GM20431 (cell line): Measurements from ENCODE around the gene SRSF10.
"Not testable (repeated sequence)": the region's sequence is repeated elsewhere in the genome, so short reads cannot be mapped to it uniquely, and the experiment has no call there.

Experiments
- in situ Hi-C: fragments of 300-500 bp; cut with MseI, MboI; formaldehyde crosslinking; loops from one replicate; pipeline ENCODE4 v1.15.0; 2020; ENCODE audit warnings: low sequenced_read_pairs; ENCODE audit not compliant: unreplicated experiment

The SRSF10 gene

DNA sequence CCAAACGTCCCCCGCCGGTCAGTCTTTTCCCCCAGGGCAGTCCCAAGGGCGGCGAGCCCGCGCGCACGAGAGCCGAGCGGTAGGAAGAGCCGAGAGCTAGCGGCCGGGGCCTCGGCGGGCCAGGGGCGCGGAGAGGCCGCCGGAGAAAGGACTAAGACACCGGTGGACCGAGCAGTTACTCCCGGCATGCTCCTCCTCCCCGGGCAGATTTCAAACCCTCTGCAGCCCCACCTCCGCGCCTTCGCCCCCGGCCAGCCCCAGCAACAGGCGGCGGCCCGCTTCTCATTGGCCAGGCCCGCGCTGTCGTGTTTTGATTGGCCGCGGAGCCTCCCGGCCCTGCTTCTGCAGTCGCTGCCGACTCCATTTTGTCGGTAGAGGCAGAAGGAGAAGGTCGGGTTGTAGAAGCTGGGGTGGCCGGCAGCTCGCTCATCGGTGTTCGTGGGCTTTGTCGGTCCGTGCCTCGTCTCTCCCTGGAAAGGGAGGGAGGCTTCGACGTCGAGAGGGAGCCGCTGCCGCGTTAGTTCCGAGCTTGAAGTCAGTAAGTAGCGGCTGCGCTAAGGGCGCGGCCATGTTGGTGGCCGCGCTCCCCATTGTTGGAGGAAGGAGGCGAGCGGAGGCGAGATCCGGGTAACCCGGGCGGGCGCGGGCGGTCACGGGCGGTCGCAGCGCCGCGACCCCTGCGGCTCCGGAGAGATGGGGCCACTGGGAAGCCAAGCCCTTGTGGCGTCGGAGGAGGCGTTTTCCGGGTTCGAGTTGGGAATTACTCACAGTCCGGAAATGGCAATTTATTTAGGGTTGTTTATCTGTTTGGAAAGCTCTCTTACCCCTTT is 20.5 kb downstream of the SRSF10 start, which contains the start of gene PNRC2:
Gene PNRC2, plus strand, starts transcription at position 368 of the 830 bp plus-strand sequence. CDS start 1,630 bp downstream, outside the sequence.
- in situ Hi-C loops = no loop called here

- in situ Hi-C loops = no loop called here
These were observed 21.2 kb downstream of the SRSF10 start for GRCh38 chr1:23958810-23959460.

DNA sequence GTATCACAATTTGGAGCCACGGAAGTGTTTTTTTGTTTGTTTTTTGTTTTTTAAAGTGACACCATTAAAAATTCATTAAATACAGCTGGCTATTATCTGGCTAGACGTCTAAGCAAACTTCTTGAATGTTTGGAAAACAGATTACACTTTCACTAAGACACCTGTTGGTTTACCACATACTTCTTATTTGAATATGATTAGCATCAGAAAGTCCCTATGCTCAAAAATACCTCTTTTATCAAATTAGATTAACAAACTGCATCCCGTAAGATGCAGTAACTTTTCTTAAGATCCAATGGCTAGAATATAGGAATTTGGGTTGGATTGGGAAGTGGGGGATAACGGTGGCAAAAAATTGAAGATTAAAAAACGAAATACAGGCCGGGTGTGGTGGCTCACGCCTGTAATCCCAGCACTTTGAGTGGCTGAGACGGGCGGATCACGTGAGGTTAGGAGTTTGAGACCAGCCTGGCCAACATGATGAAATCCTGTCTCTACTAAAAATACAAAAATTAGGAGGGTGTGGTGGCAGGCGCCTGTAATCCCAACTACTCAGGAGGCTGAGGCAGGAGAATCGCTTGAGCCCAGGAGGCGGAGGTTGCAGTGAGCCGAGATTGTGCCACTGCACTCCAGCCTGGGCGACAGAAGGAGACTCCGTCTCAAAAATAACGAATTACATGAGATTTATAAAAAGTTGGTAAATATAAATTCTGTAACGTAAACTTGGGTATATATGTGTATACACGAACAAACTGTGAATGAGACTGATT is 21.9 kb downstream of the SRSF10 start:
- in situ Hi-C loops = not testable (repeated sequence)

DNA sequence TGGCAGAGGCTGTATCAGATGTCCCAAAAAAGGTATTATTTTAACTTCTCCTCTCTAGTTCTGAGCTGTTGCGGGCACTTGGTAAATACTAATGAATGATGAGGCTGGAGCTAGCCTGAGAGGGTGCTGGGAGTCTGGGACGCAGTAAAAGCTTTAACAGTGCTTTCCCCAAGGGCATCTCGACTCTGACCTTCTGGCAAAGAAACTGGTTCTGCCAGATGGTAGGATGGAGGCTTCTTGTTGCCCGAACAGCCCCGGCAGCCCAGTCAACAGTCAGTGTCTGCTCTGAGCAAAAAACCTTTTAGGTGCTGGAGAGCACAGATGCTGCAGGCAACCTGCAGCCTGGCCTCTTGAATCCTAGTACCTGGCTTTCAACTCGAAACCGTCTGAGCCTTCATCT is 23.0 kb downstream of the SRSF10 start:
- in situ Hi-C loops = no loop called here

GRCh38 chr1:23953020-23953419 is 27.1 kb downstream of the SRSF10 start:
- in situ Hi-C loops = no loop called here

GRCh38 chr1:23947366-23947765 is 32.8 kb downstream of the SRSF10 start:
- in situ Hi-C loops = no loop called here

GRCh38 chr1:23936481-23937176 is 43.5 kb downstream of the SRSF10 start:
- in situ Hi-C loops = no loop called here

- in situ Hi-C loops = no loop called here
These were observed 48.6 kb downstream of the SRSF10 start for GRCh38 chr1:23931491-23931880.

DNA sequence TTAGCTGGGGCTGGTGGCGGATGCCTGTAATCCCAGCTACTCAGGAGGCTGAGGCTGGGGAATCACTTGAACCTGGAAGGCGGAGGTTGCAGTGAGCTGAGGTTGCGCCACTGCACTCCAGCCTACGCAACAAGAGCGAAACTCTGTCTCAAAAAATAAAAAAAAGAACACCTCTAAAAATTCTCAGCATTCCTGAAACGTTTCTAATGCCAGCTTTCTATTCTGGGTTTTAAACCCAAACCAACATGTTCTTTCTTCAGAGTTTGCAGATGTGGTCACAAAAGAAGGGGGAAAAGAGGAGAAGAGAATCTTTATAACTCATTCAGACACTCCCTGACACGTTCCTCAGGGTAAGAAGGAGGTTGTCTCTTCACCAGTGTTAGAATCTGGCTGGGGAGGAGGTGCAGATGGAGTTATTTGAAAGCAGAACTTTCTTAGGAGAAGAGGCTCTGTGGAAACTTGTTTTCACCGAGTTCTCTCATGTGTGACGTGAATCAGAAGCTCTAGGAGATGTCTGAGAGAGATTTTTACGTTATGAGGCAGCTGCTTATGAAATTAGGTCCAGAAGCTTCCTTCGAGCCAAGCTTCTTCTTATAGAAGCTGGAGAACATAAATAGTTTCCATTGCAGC is 49.2 kb downstream of the SRSF10 start:
- in situ Hi-C loops = no loop called here

DNA sequence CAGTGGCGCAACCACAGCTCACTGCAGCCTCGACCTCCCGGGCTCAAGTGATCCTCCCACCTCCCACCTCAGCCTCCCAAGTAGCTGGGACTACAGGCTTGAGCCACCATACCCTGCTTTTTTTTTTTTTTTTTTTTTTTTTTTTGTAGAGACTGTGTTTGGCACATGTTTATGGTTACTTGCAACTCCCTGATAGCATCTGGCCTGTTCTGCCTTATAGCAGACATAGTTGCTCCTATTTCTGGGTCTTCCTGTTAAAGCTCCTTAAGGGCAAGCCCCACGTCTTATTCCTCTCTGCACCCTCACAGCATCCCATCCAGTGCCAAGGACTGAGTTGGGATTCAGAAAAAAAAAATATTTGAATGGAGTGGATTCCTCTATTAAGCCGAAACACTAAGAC is 49.9 kb downstream of the SRSF10 start:
- in situ Hi-C loops = no loop called here

DNA sequence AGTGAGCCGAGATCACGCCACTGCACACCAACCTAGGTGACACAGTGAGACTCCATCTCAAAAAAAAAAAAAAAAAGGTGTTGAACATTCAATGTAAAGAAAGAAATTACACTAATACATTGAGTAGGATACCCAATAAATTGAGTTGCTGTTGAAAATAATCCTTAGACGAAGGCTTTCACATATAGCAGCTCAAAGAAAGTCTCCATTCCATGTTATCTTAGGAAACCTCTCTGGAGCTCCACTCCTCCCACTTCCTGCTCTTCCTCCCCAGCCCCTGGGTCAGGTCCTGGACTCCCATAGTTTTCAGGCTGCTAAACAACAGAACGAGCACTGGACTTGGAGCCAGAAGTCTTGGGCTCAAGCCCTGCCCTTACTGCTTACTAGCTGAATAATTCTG is 51.3 kb downstream of the SRSF10 start:
- in situ Hi-C loops = no loop called here

DNA sequence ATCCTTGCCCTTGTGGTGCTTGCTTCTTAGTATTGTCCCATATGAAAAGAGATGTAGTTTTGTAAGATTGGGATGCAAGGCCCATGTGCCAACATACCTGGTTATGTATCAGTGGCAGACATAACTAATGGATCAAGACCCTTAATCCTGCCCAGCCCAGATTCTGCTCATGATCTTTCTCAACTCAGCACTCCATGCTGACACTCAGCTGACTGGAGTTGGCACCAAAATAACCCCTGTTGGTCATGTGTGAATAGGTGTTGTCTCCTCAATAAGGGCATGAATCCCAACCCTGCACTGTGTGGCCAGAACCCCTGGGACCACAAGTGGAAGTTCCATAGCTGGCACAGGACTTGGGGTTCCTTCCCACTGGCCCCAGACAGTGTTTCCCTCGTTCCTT is 53.0 kb downstream of the SRSF10 start:
- in situ Hi-C loops = no loop called here

DNA sequence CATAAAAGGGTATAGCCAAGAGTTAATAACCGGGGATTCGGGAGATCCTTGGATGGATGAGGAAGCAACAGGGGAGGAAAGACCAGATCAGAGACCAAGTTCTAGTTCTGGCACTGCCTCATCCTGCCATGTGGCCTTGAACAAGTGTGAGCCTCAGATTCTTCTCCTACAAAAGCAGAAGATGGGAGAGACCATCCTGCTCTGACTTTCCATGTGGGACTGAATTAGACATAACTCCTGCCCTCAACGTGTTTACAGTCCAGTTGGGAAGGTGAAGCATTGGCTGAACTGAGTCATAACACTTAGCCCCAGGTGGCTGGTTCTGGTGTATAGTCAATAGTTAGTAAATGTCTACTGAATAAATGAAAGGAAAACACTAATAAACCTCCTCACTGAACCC is 54.8 kb downstream of the SRSF10 start:
- in situ Hi-C loops = no loop called here

DNA sequence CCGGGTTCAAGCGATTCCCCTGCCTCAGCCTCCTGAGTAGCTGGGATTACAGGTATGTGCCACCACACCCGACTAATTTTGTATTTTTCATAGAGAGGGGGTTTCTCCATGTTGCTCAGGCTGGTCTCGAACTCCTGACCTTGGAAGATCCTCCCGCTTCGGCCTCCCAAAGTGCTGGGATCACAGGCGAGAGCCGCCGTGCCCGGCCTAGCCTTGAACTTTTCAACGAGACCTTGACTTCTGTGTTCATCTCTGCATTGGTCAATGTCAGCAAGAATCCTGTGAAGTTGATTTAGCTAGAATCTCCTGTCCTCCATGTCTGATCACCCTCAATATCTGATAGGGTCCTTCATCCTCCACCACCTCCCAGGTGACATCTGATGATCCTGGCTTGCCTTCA is 55.5 kb downstream of the SRSF10 start:
- in situ Hi-C loops = no loop called here

DNA sequence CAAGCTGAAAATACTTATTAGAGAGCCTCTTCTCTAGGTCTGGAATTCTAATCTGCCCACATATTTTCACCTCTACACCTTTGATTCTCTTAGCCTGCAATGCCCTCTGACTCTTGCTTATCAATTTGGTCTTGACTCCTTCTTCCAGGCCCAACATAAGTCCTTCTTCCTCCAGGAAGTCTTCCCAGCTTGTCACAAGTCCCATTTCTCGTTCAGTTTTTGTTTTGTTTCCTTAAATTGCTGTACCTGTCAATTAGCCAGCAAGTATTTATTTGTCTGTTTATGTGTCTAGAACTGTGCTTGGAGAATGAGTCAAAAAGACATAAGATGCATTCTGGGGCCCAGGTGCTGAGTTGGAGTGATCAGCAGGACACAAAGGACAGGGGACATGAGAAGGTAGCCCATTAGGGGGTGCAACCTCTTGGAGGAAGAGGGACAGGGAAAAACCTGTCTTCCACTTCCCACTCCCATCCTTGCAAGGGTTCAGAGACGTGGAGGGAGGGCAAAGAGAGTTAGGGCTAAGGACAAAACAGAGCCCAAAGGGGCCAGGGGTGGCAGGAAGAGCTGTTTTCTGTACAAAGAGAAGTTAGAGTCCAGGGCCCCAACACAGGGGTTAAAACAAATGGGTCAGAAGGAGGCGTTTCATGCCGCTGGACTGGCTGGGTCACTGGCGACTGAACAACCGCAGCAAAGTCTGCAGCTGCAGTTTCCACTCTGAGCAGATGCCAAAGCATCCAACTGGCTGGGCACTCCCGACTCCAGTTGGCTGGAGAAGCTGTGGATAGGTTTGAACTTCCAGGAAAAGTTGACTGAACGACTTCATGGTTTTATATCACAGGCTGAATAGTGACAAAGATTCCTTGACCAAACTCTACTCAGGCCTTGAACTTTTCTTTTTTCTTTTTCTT is 56.3 kb downstream of the SRSF10 start:
- in situ Hi-C loops = no loop called here

GRCh38 chr1:23922321-23922943 is 57.7 kb downstream of the SRSF10 start:
- in situ Hi-C loops = no loop called here

DNA sequence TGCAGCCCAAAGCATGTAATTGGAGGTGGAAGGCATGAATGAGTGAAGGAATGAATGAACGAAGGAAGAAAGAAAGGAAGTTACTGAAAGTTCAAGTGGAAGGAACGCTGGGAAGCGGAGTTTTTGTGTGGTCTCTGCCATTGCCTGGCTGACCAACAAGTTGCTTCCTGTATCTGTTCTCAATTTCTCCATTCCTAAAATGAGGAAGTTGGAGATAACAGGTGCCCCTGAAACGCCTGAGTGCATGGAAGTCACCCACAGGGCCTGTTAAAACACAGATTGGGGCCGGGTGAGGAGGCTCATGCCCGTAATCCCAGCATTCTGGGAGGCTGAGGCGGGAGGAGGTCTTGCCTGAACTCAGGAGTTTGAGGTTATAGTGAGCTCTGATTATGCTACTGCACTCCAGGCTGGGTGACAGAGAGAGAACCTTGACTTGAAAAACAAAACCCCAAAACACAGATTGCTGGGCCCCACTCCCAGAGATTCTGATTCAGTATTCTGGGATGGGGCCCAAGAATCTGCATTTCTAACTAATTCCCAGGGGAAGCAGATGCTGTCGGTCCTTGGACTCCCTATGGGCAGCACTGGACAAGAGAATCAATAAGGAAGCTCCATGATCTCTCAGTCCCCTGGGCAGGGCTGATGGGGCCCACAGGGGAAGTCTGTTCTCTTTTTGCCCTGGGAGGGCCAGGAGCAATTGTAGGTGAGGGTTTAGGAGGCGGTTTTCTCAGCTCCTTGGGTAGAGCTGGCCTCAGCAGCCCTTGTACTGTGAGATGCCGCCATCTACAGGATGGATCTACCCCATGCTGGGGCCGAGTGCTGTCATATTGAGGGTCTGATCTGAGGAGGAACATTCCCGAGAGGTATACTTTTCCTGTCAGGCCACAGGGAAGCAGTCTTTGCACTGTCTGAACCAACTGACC is 63.7 kb downstream of the SRSF10 start:
- in situ Hi-C loops = loop anchor here (10.0 kb wide), 1 partner anchor 112 kb away; the partner anchor contains the start of gene GALE
